Neural cell (in vitro differentiated cells): Measurements from ENCODE around the gene PGAP2. TPM values are rescaled to one million over a fixed set of nuclear protein-coding genes. Genes with fewer than 3 reads are reported as not detected.

ENCODE experiments used
- H2AFZ ChIP-seq: fragments of 200-600, 300-800 bp; sonication (generic), shearing (Covaris generic); 2 replicates; pipeline ENCODE4 v1.6.0; 2014; ENCODE audit warnings: low read depth, mild to moderate bottlenecking, antibody characterized with exemption, low read length, moderate library complexity
- H3F3A ChIP-seq: fragments of 200-600 bp; shearing (Covaris generic); 2 replicates; pipeline ENCODE4 v1.6.1; 2016; ENCODE audit warnings: mild to moderate bottlenecking, moderate library complexity, mixed read lengths, antibody characterized with exemption, low read length; ENCODE audit not compliant: insufficient read depth, poor library complexity, severe bottlenecking
- H3K27ac ChIP-seq: fragments of 200-600, 300-800 bp; sonication (generic), shearing (Covaris generic); 2 replicates; pipeline ENCODE4 v1.5.1; 2014; ENCODE audit warnings: mild to moderate bottlenecking, low read length, moderate library complexity
- H3K27me3 ChIP-seq: fragments of 300-800, 200-600 bp; sonication (generic), shearing (Covaris generic); 2 replicates; pipeline ENCODE4 v1.6.0; 2014; ENCODE audit warnings: mild to moderate bottlenecking, low read depth, low read length, moderate library complexity; ENCODE audit not compliant: insufficient read depth
- H3K36me3 ChIP-seq: fragments of 300-800, 200-600 bp; sonication (generic), shearing (Covaris generic); 2 replicates; pipeline ENCODE4 v1.5.1; 2014; ENCODE audit warnings: mild to moderate bottlenecking, antibody characterized with exemption, low read length, moderate library complexity; ENCODE audit not compliant: insufficient read depth
- H3K4me2 ChIP-seq: fragments of 300-800, 200-600 bp; sonication (generic), shearing (Covaris generic); 2 replicates; pipeline ENCODE4 v1.6.0; 2014; ENCODE audit warnings: mild to moderate bottlenecking, low read length
- H3K4me3 ChIP-seq: fragments of 300-800, 200-600 bp; sonication (generic), shearing (Covaris generic); 2 replicates; pipeline ENCODE4 v1.5.1; 2014; ENCODE audit warnings: mild to moderate bottlenecking, low read length, moderate library complexity
- H3K79me2 ChIP-seq: fragments of 200-600 bp; shearing (Covaris generic); replicated peaks from 2 replicates; pipeline ENCODE4 v1.6.0; 2014; ENCODE audit warnings: mild to moderate bottlenecking, low read length, moderate library complexity; ENCODE audit not compliant: insufficient read depth
- H3K9ac ChIP-seq: fragments of 300-800, 200-600 bp; sonication (generic), shearing (Covaris generic); 2 replicates; pipeline ENCODE4 v1.6.1; 2016; ENCODE audit warnings: mild to moderate bottlenecking, low read length, mixed read lengths
- H3K9me2 ChIP-seq: fragments of 200-600 bp; shearing (Covaris generic); 2 replicates; pipeline ENCODE4 v1.6.1; 2016; ENCODE audit warnings: mild to moderate bottlenecking, low read length, mixed read lengths; ENCODE audit not compliant: insufficient read depth
- H3K9me3 ChIP-seq: fragments of 200-600, 300-800 bp; sonication (generic), shearing (Covaris generic); 2 replicates; pipeline ENCODE4 v1.6.1; 2016; ENCODE audit warnings: mild to moderate bottlenecking, mixed run types, low read length, moderate library complexity, mixed read lengths
- H4K20me1 ChIP-seq: fragments of 200-600 bp; shearing (Covaris generic); 2 replicates; pipeline ENCODE4 v1.6.1; 2016; ENCODE audit warnings: mild to moderate bottlenecking, mixed run types; ENCODE audit not compliant: insufficient read depth
- EP300 ChIP-seq: fragments of 450-650 bp; conservative IDR thresholded peaks from 2 replicates; pipeline ENCODE4 v1.6.1; 2014; ENCODE audit warnings: antibody characterized with exemption, mild to moderate bottlenecking, moderate library complexity; ENCODE audit not compliant: poor library complexity, severe bottlenecking
- EZH2 ChIP-seq: fragments of 200-600, 300-800 bp; shearing (Covaris generic), sonication (generic); IDR thresholded peaks from 2 replicates; pipeline ENCODE4 v1.6.1; 2014; ENCODE audit warnings: antibody characterized with exemption, low read length, borderline replicate concordance, mild to moderate bottlenecking; ENCODE audit not compliant: insufficient read depth, poor library complexity, severe bottlenecking
- MXI1 ChIP-seq: fragments of 450-650 bp; conservative IDR thresholded peaks from 2 replicates; pipeline ENCODE4 v1.6.1; 2014; ENCODE audit warnings: antibody characterized with exemption, mild to moderate bottlenecking; ENCODE audit not compliant: poor library complexity, severe bottlenecking
- POLR2AphosphoS5 ChIP-seq: IDR thresholded peaks from 2 replicates; pipeline ENCODE4 v1.6.1; 2012
- RAD21 ChIP-seq: fragments of 450-650 bp; conservative IDR thresholded peaks from 2 replicates; pipeline ENCODE4 v1.6.1; 2014; ENCODE audit warnings: antibody characterized with exemption, mild to moderate bottlenecking, moderate library complexity
- REST ChIP-seq: IDR thresholded peaks from 2 replicates; pipeline ENCODE4 v1.6.1; 2012; ENCODE audit warnings: borderline replicate concordance
- SMC3 ChIP-seq: fragments of 450-650 bp; conservative IDR thresholded peaks from 2 replicates; pipeline ENCODE4 v1.6.1; 2014; ENCODE audit warnings: antibody characterized with exemption, mild to moderate bottlenecking, moderate library complexity; ENCODE audit not compliant: poor library complexity
- TAF1 ChIP-seq: IDR thresholded peaks from 2 replicates; pipeline ENCODE4 v1.6.1; 2012; ENCODE audit warnings: low read depth
- polyA plus RNA-seq: library from polyadenylated mRNA; depleted of rRNA; stranded (reverse); fragments of >200 nt; gene quantifications from 2 replicates; pipeline ENCODE4 v1.2.3, GENCODE V29; 2014
- TF ChIP-seq, protein P1 (sequence below): fragments of 450-650 bp; IDR thresholded peaks from 2 replicates; pipeline ENCODE4 v1.5.1; 2014; ENCODE audit warnings: antibody characterized with exemption, mild to moderate bottlenecking, moderate library complexity; ENCODE audit not compliant: poor library complexity, severe bottlenecking

Gene PGAP2
- polyA plus RNA-seq, 1 donor from 2014 or later = 30.1 TPM

GRCh38 chr11:3840870-3841425 lies 32.6 kb downstream of the PGAP2 start, which contains the start of gene RHOG:
Gene RHOG, minus strand, starts transcription at chr11:3840959. Its CDS starts 12,821 bp downstream, at chr11:3828138.
- no peaks in the 10 kb centered on the region for H3F3A ChIP-seq
- peak within 1 kb of the TSS; percentile 27 for H2AFZ ChIP-seq
- H3K36me3 ChIP-seq = no peaks in the 10 kb centered on the region

DNA sequence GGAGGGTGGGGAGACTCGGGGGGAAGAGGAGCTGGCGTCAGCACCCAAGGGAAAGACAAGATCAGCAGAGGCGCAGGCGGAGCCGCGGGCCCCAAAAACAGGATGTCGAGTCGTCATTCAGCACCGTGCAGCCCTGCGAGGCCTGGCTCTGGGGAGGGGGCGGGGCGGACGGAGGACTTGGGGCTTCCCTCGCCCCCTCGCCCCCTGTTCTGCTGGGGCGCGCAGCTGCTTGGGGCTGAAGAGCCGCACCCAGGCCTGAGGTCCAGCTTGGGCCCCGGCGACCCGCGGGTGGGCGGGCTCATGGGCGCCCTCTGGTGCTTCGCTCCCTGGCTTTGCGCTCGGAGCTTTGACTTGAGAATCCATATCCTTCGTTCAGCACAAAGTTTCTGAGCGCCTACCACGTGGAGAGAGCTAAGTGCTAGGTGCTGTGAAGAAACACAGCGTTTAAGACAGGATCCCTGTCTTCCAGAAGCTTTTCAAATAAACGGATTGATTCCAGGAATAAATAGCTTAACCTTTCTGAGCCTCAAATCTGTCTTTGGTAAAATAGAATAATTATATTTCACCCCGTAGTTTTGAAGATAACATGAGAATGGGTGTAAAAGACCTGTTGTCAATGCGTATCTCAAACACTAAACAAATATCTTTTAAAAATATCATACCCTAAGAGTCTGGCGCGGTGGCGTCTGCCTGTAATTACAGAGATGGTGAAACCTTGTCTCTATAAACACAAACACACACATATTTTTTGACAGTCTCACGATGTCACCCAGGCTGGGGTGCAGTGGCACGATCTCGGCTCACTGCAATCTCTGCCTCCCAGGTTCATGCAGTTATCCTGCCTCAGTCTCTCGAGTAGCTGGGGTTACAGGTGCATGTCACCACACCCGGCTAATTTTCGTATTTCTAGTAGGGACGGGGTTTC lies 33.3 kb downstream of the PGAP2 start:
- H3K36me3 ChIP-seq = no peaks in the 10 kb centered on the region
- peak overlapping the region; percentile 65 for H3K4me3 ChIP-seq
- no peaks in the 10 kb centered on the region for H4K20me1 ChIP-seq
- H3K9me3 ChIP-seq = no peaks in the 10 kb centered on the region
- no peaks in the 10 kb centered on the region for H3K79me2 ChIP-seq
- H3K9me2 ChIP-seq = no peaks in the 10 kb centered on the region
- no peak overlapping the region for H3K27ac ChIP-seq
- H3K4me2 ChIP-seq = no peak overlapping the region
- H3F3A ChIP-seq = no peaks in the 10 kb centered on the region
- peak overlapping the region; percentile 57 for H3K9ac ChIP-seq
- H3K27me3 ChIP-seq = no peaks in the 10 kb centered on the region
- peak overlapping the region; percentile 27 for H2AFZ ChIP-seq
- TF ChIP-seq SMC3 (peak; percentile 61), MXI1 (peak; percentile 60), POLR2AphosphoS5 (no peak), EP300 (no peak), EZH2 (no peak)
- TF ChIP-seq, protein P1, sequence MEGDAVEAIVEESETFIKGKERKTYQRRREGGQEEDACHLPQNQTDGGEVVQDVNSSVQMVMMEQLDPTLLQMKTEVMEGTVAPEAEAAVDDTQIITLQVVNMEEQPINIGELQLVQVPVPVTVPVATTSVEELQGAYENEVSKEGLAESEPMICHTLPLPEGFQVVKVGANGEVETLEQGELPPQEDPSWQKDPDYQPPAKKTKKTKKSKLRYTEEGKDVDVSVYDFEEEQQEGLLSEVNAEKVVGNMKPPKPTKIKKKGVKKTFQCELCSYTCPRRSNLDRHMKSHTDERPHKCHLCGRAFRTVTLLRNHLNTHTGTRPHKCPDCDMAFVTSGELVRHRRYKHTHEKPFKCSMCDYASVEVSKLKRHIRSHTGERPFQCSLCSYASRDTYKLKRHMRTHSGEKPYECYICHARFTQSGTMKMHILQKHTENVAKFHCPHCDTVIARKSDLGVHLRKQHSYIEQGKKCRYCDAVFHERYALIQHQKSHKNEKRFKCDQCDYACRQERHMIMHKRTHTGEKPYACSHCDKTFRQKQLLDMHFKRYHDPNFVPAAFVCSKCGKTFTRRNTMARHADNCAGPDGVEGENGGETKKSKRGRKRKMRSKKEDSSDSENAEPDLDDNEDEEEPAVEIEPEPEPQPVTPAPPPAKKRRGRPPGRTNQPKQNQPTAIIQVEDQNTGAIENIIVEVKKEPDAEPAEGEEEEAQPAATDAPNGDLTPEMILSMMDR = peak; percentile 68

More at GRCh38 chr11:3840870-3841425, 32.6 kb downstream of the PGAP2 start, which contains the start of gene RHOG:
- H3K9me2 ChIP-seq = no peaks in the 10 kb centered on the region
- H3K9me3 ChIP-seq = no peaks in the 10 kb centered on the region
- H3K4me3 ChIP-seq = peak within 1 kb of the TSS; percentile 65
- H3K79me2 ChIP-seq = no peaks in the 10 kb centered on the region
- no peaks in the 10 kb centered on the region for H3K27me3 ChIP-seq
- no peak within 1 kb of the TSS for H3K27ac ChIP-seq
- no peak for TF ChIP-seq SMC3
- TF ChIP-seq REST = no peak
- TF ChIP-seq POLR2AphosphoS5 = no peak
- TF ChIP-seq EZH2 = no peak
- TF ChIP-seq RAD21 = no peak
- TF ChIP-seq TAF1 = no peak
- TF ChIP-seq, protein P1 = no peak
- H3K9ac ChIP-seq = peak within 1 kb of the TSS; percentile 57
- H3K4me2 ChIP-seq = no peak within 1 kb of the TSS
- H4K20me1 ChIP-seq = no peaks in the 10 kb centered on the region
